Measurements from ENCODE around the gene CHRFAM7A.
"Not testable (repeated sequence)": the region's sequence is repeated elsewhere in the genome, so short reads cannot be mapped to it uniquely, and the experiment has no call there.

GRCh38 chr15:30326145-30326544 lies 67.2 kb downstream of the CHRFAM7A start:
- not testable (repeated sequence) for TF ChIP-seq POLR2A (IDR thresholded peaks at IDR 0.05)
- TF ChIP-seq, protein P1, sequence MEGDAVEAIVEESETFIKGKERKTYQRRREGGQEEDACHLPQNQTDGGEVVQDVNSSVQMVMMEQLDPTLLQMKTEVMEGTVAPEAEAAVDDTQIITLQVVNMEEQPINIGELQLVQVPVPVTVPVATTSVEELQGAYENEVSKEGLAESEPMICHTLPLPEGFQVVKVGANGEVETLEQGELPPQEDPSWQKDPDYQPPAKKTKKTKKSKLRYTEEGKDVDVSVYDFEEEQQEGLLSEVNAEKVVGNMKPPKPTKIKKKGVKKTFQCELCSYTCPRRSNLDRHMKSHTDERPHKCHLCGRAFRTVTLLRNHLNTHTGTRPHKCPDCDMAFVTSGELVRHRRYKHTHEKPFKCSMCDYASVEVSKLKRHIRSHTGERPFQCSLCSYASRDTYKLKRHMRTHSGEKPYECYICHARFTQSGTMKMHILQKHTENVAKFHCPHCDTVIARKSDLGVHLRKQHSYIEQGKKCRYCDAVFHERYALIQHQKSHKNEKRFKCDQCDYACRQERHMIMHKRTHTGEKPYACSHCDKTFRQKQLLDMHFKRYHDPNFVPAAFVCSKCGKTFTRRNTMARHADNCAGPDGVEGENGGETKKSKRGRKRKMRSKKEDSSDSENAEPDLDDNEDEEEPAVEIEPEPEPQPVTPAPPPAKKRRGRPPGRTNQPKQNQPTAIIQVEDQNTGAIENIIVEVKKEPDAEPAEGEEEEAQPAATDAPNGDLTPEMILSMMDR (IDR thresholded peaks at IDR 0.05) = not testable (repeated sequence)
